Measurements from ENCODE around the gene SLC27A1.

The SLC27A1 gene

GRCh38 chr19:17448131-17448967 lies 22.0 kb upstream of the SLC27A1 start, which contains the start of gene TMEM221:
TMEM221 (minus strand) TSS chr19:17448668; CDS start chr19:17448462, 206 bp downstream.
- no peak within 1 kb of the TSS for H3K27ac Mint-ChIP-seq
- no peaks in the 10 kb centered on the region for H3K9me3 Mint-ChIP-seq
- H3K27me3 Mint-ChIP-seq, result peaks cover 17% of the 10 kb centered on the region
- no peaks in the 10 kb centered on the region for H3K36me3 Mint-ChIP-seq
- ATAC-seq (ENCODE audit: low read depth), result peak; percentile 88
- H3K4me1 Mint-ChIP-seq, result peaks cover 4% of the 10 kb centered on the region
- H3K4me3 Mint-ChIP-seq, result peak within 1 kb of the TSS; percentile 40
- peak; percentile 46 to 50 for DNase-seq (ENCODE audit: low spot score in 2 of 2)

GRCh38 chr19:17450264-17451075 lies 19.9 kb upstream of the SLC27A1 start:
- Mint-ChIP-seq H3K4me1 (peaks cover 9% of the 10 kb centered on the region), H3K27ac (no peak overlapping the region), H3K36me3 (no peaks in the 10 kb centered on the region), H3K4me3 (no peak overlapping the region), H3K27me3 (peaks cover 28% of the 10 kb centered on the region), H3K9me3 (no peaks in the 10 kb centered on the region)
- ATAC-seq (ENCODE audit: low read depth) (no peak), DNase-seq (ENCODE audit: low spot score in 2 of 2) (no peak)

GRCh38 chr19:17451820-17452219 lies 18.5 kb upstream of the SLC27A1 start:
- H3K27ac Mint-ChIP-seq, result no peak overlapping the region
- H3K4me1 Mint-ChIP-seq, result peaks cover 9% of the 10 kb centered on the region
- no peaks in the 10 kb centered on the region for H3K9me3 Mint-ChIP-seq
- H3K36me3 Mint-ChIP-seq, result no peaks in the 10 kb centered on the region
- ATAC-seq (ENCODE audit: low read depth) (no peak), DNase-seq (ENCODE audit: low spot score in 2 of 2) (no peak)
- no peak overlapping the region for H3K4me3 Mint-ChIP-seq
- H3K27me3 Mint-ChIP-seq, result peaks cover 30% of the 10 kb centered on the region

- no peak overlapping the region for H3K4me3 Mint-ChIP-seq
- peaks cover 33% of the 10 kb centered on the region for H3K27me3 Mint-ChIP-seq
- ATAC-seq (ENCODE audit: low read depth) (no peak), DNase-seq (ENCODE audit: low spot score in 2 of 2) (no peak)
- H3K27ac Mint-ChIP-seq, result no peak overlapping the region
- H3K36me3 Mint-ChIP-seq, result no peaks in the 10 kb centered on the region
- no peaks in the 10 kb centered on the region for H3K9me3 Mint-ChIP-seq
- H3K4me1 Mint-ChIP-seq, result peaks cover 9% of the 10 kb centered on the region
Observed at GRCh38 chr19:17454576-17455071, 15.7 kb upstream of the SLC27A1 start.

- H3K4me3 Mint-ChIP-seq, result no peak overlapping the region
- H3K27me3 Mint-ChIP-seq, result peaks cover 31% of the 10 kb centered on the region
- no peaks in the 10 kb centered on the region for H3K36me3 Mint-ChIP-seq
- H3K9me3 Mint-ChIP-seq, result no peaks in the 10 kb centered on the region
- peaks cover 6% of the 10 kb centered on the region for H3K4me1 Mint-ChIP-seq
- DNase-seq (ENCODE audit: low spot score in 2 of 2), result no peak
- no peak for ATAC-seq (ENCODE audit: low read depth)
- H3K27ac Mint-ChIP-seq, result no peak overlapping the region
Observed at GRCh38 chr19:17455308-17456123, 14.8 kb upstream of the SLC27A1 start.

- H3K27me3 Mint-ChIP-seq, result peaks cover 30% of the 10 kb centered on the region
- H3K27ac Mint-ChIP-seq, result no peak overlapping the region
- H3K9me3 Mint-ChIP-seq, result no peaks in the 10 kb centered on the region
- peaks cover 6% of the 10 kb centered on the region for H3K4me1 Mint-ChIP-seq
- no peak overlapping the region for H3K4me3 Mint-ChIP-seq
- DNase-seq (ENCODE audit: low spot score in 2 of 2) (no peak), ATAC-seq (ENCODE audit: low read depth) (no peak)
- H3K36me3 Mint-ChIP-seq, result no peaks in the 10 kb centered on the region
Observed at GRCh38 chr19:17456127-17456526, 14.2 kb upstream of the SLC27A1 start.

- Mint-ChIP-seq H3K4me3 (no peak overlapping the region), H3K36me3 (no peaks in the 10 kb centered on the region), H3K27me3 (peaks cover 29% of the 10 kb centered on the region), H3K9me3 (no peaks in the 10 kb centered on the region), H3K4me1 (peaks cover 6% of the 10 kb centered on the region), H3K27ac (no peak overlapping the region)
- DNase-seq (ENCODE audit: low spot score in 2 of 2) (no peak), ATAC-seq (ENCODE audit: low read depth) (no peak)
Observed at GRCh38 chr19:17457616-17458015, 12.7 kb upstream of the SLC27A1 start.

- Mint-ChIP-seq H3K9me3 (no peaks in the 10 kb centered on the region), H3K27ac (no peak overlapping the region), H3K4me3 (no peak overlapping the region), H3K4me1 (peaks cover 2% of the 10 kb centered on the region), H3K36me3 (no peaks in the 10 kb centered on the region), H3K27me3 (peaks cover 26% of the 10 kb centered on the region)
- DNase-seq (ENCODE audit: low spot score in 2 of 2) (no peak), ATAC-seq (ENCODE audit: low read depth) (no peak)
Observed at GRCh38 chr19:17458970-17459369, 11.4 kb upstream of the SLC27A1 start.

- Mint-ChIP-seq H3K27ac (no peak within 1 kb of the TSS), H3K4me1 (no peaks in the 10 kb centered on the region), H3K9me3 (no peaks in the 10 kb centered on the region), H3K27me3 (peaks cover 17% of the 10 kb centered on the region), H3K36me3 (no peaks in the 10 kb centered on the region), H3K4me3 (no peak within 1 kb of the TSS)
- no peak for DNase-seq (ENCODE audit: low spot score in 2 of 2)
- no peak for ATAC-seq (ENCODE audit: low read depth)
Observed at GRCh38 chr19:17460372-17461230, 9.7 kb upstream of the SLC27A1 start, which contains the start of gene NXNL1. NXNL1 (minus strand) TSS chr19:17460926; CDS start chr19:17460869, 57 bp downstream.

GRCh38 chr19:17466487-17466850 lies 3.9 kb upstream of the SLC27A1 start:
- Mint-ChIP-seq H3K27ac (no peak overlapping the region), H3K27me3 (peaks cover 2% of the 10 kb centered on the region), H3K4me3 (no peak overlapping the region), H3K36me3 (no peaks in the 10 kb centered on the region), H3K4me1 (peaks cover 18% of the 10 kb centered on the region), H3K9me3 (no peaks in the 10 kb centered on the region)
- DNase-seq (ENCODE audit: low spot score in 2 of 2) (no peak), ATAC-seq (ENCODE audit: low read depth) (no peak)

GRCh38 chr19:17467471-17468301 lies 2.6 kb upstream of the SLC27A1 start:
- Mint-ChIP-seq H3K4me1 (peaks cover 20% of the 10 kb centered on the region), H3K4me3 (peak overlapping the region; percentile 40), H3K27ac (no peak overlapping the region), H3K27me3 (peaks cover 2% of the 10 kb centered on the region), H3K9me3 (no peaks in the 10 kb centered on the region), H3K36me3 (no peaks in the 10 kb centered on the region)
- no peak for ATAC-seq (ENCODE audit: low read depth)
- DNase-seq (ENCODE audit: low spot score in 2 of 2), result no peak

GRCh38 chr19:17468302-17469091 lies 1.8 kb upstream of the SLC27A1 start:
- H3K4me1 Mint-ChIP-seq, result peaks cover 20% of the 10 kb centered on the region
- no peak for ATAC-seq (ENCODE audit: low read depth)
- peak overlapping the region; percentile 89 for H3K27ac Mint-ChIP-seq
- no peaks in the 10 kb centered on the region for H3K36me3 Mint-ChIP-seq
- no peaks in the 10 kb centered on the region for H3K9me3 Mint-ChIP-seq
- peak overlapping the region; percentile 95 for H3K4me3 Mint-ChIP-seq
- peak in 1 of 2 donors; percentile 24 for DNase-seq (ENCODE audit: low spot score in 2 of 2)
- peaks cover 1% of the 10 kb centered on the region for H3K27me3 Mint-ChIP-seq
